ENCODE measurements around the gene MADD.

The MADD gene

DNA sequence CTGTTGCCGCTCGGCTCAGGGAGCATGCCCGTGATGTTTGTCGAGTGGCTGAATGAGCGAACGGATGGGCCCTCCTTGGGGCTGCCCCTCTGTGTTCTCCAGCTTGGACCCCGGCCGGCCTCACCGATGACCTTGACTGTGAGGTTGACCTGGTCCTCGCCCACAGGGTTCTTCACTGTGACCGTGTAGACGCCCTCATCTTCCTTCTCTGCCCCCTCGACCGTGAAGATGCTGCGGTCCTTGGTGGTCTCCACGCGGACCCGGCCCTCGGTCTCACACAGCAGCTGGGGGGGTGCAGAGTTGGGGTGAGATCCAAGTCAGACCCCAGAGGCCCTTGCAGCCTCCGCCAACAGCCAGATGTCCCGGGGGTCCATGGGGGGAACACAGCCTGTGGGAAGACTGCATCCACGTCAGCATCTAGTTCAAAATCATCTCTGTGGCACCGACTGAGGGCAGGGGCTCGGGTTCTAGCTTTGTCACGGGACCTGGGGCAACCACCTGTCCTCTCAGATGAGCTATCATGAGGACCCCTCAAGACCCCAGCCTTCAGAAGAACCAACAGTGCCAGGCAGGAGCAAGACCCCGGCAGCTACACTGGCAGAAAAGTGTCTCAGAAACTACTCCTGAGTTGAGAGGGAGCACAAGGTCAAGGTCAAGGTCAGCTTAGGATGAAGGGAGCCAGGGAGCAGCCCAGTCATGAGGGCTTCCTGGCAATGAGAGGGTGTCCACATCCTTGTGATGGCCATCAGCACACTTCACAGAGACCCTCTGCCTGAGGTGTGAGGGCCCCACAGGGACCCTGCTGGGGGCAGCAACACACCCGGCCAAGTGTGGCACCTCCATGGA, 68.7 kb downstream of the MADD start:
- Histone ChIP-seq H3K36me3 (ENCODE audit: control insufficient read depth, insufficient read depth, low read length) (no peaks in the 10 kb centered on the region), H3K4me3 (replicated peaks; ENCODE audit: low read depth, low read length) (no peak overlapping the region), H3K27me3 (replicated peaks; ENCODE audit: control insufficient read depth, insufficient read depth, low read length) (no peaks in the 10 kb centered on the region)
- DNase-seq (ENCODE audit: extremely low read depth, insufficient read length), result no peak
- TF ChIP-seq, protein P1, sequence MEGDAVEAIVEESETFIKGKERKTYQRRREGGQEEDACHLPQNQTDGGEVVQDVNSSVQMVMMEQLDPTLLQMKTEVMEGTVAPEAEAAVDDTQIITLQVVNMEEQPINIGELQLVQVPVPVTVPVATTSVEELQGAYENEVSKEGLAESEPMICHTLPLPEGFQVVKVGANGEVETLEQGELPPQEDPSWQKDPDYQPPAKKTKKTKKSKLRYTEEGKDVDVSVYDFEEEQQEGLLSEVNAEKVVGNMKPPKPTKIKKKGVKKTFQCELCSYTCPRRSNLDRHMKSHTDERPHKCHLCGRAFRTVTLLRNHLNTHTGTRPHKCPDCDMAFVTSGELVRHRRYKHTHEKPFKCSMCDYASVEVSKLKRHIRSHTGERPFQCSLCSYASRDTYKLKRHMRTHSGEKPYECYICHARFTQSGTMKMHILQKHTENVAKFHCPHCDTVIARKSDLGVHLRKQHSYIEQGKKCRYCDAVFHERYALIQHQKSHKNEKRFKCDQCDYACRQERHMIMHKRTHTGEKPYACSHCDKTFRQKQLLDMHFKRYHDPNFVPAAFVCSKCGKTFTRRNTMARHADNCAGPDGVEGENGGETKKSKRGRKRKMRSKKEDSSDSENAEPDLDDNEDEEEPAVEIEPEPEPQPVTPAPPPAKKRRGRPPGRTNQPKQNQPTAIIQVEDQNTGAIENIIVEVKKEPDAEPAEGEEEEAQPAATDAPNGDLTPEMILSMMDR (IDR thresholded peaks at IDR 0.05; ENCODE audit: insufficient read depth, low read length, poor library complexity, severe bottlenecking), result no peak

DNA sequence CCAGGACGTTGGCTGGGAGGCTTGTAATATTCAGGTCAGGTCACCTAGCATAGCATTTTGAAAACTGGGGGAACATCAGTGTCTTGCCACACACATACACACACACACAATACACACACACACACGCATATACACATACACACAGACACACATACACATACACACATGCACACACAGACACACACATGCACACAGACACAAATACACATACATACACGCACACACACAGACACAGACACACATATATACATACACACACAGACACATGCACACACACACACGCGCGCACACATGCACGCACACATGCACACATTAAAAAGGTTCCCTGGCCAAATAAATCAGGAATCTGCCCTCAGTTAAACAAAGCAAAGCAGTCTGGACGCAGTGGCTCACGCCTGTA, 70.1 kb downstream of the MADD start:
- Histone ChIP-seq H3K27me3 (replicated peaks; ENCODE audit: control insufficient read depth, insufficient read depth, low read length) (no peaks in the 10 kb centered on the region), H3K36me3 (ENCODE audit: control insufficient read depth, insufficient read depth, low read length) (no peaks in the 10 kb centered on the region), H3K4me3 (replicated peaks; ENCODE audit: low read depth, low read length) (no peak overlapping the region)
- TF ChIP-seq, protein P1 (IDR thresholded peaks at IDR 0.05; ENCODE audit: insufficient read depth, low read length, poor library complexity, severe bottlenecking), result no peak
- DNase-seq (ENCODE audit: extremely low read depth, insufficient read length), result no peak

DNA sequence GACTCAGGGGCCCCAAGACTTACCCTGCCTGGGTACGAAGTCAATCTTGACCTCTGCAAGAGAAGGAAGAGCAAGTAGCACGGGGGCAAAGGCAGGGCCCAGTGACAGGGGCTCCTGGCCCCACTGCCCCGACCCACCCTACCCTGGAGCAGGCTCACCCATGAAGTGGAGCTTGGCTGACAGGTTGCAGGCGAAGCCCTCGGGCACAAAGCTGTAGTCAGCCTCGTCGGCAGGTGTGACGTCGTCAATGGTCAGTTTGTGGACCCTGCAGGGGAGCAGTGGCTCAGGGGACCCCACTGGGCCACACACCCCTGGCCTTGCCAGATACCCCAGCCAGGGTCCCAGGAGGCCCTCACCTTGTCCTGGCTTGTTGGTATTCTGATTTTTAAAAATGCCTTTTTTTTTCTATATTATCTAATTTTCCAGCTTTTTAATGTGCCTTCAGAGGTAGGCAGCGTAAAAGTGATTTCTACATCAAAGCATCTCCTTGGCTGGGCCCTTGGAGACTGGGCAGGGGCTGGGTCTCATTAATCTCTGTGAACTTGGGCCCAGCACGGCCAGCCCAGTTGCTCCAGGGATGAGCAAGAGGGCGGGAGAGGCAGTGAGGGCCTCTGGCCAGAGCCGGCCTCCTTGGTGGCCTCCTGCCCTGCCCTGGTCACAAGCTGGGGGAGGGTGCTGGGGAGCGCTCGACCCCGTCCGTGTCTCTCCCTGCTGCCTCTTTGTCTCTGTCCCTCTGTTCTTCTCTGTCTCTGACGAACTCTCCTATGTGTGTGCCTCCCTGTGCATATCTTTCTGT, 71.2 kb downstream of the MADD start:
- DNase-seq (ENCODE audit: extremely low read depth, insufficient read length), result no peak
- TF ChIP-seq, protein P1 (IDR thresholded peaks at IDR 0.05; ENCODE audit: insufficient read depth, low read length, poor library complexity, severe bottlenecking), result no peak
- H3K4me3 ChIP-seq (replicated peaks; ENCODE audit: low read depth, low read length), result no peak overlapping the region
- H3K36me3 ChIP-seq (ENCODE audit: control insufficient read depth, insufficient read depth, low read length), result no peaks in the 10 kb centered on the region
- no peaks in the 10 kb centered on the region for H3K27me3 ChIP-seq (replicated peaks; ENCODE audit: control insufficient read depth, insufficient read depth, low read length)

- no peaks in the 10 kb centered on the region for H3K36me3 ChIP-seq (ENCODE audit: control insufficient read depth, insufficient read depth, low read length)
- no peaks in the 10 kb centered on the region for H3K27me3 ChIP-seq (replicated peaks; ENCODE audit: control insufficient read depth, insufficient read depth, low read length)
- DNase-seq (ENCODE audit: extremely low read depth, insufficient read length), result no peak
- H3K4me3 ChIP-seq (replicated peaks; ENCODE audit: low read depth, low read length), result no peak overlapping the region
- TF ChIP-seq, protein P1 (IDR thresholded peaks at IDR 0.05; ENCODE audit: insufficient read depth, low read length, poor library complexity, severe bottlenecking), result no peak
Measured at GRCh38 chr11:47342036-47342803, 72.3 kb downstream of the MADD start.

GRCh38 chr11:47342854-47343253, 72.9 kb downstream of the MADD start:
- Histone ChIP-seq H3K36me3 (ENCODE audit: control insufficient read depth, insufficient read depth, low read length) (no peaks in the 10 kb centered on the region), H3K4me3 (replicated peaks; ENCODE audit: low read depth, low read length) (no peak overlapping the region), H3K27me3 (replicated peaks; ENCODE audit: control insufficient read depth, insufficient read depth, low read length) (no peaks in the 10 kb centered on the region)
- TF ChIP-seq, protein P1 (IDR thresholded peaks at IDR 0.05; ENCODE audit: insufficient read depth, low read length, poor library complexity, severe bottlenecking), result no peak
- no peak for DNase-seq (ENCODE audit: extremely low read depth, insufficient read length)
